Right atrium auricular region (tissue), 2 donors: ENCODE data around the gene DUSP3. TPM values are rescaled to one million over a fixed set of nuclear protein-coding genes. Genes with fewer than 3 reads are reported as not detected.

ENCODE experiments used
- DNase-seq: peaks from one replicate; pipeline ENCODE4 v3.0.0-alpha.2; 2019; ENCODE audit warnings: low spot score
- H3K27ac ChIP-seq, 2 donors: fragments of 200-600 bp; sonication (generic); 1 replicate in 1 of 2; 2 replicates in 1 of 2; pipeline ENCODE4 v1.5.1; 2016 to 2019
- H3K27me3 ChIP-seq, 2 donors: fragments of 200-600 bp; sonication (generic); one replicate each; pipeline versions ENCODE4 v1.5.1 to v1.6.0; 2017 to 2019
- H3K36me3 ChIP-seq: fragments of 200-600 bp; sonication (generic); one replicate; pipeline ENCODE4 v1.5.1; 2016
- H3K4me1 ChIP-seq, 2 donors: fragments of 200-600 bp; sonication (generic); one replicate each; pipeline versions ENCODE4 v1.5.1 to v1.6.0; 2017 to 2019
- H3K4me3 ChIP-seq, 2 donors: fragments of 200-600 bp; sonication (generic); 1 replicate in 1 of 2; 2 replicates in 1 of 2; pipeline ENCODE4 v1.5.1; 2017 to 2019; ENCODE audit warnings: mild to moderate bottlenecking in 1 of 2, moderate library complexity in 1 of 2
- H3K9me3 ChIP-seq, 2 donors: fragments of 200-600 bp; sonication (generic); one replicate each; pipeline ENCODE4 v1.5.1; 2019
- total RNA-seq, 2 donors: library from RNA; depleted of rRNA; stranded (reverse); fragments of >200 nt; gene quantifications; one replicate each; pipeline ENCODE4 v1.1.0, GENCODE V29; 2016
- TF ChIP-seq, protein P1 (sequence below), 2 donors: fragments of 200-600 bp; sonication (generic); IDR thresholded peaks; one replicate each; pipeline ENCODE4 v1.5.1; 2019; ENCODE audit warnings: antibody characterized with exemption in 2 of 2

DUSP3 gene
- total RNA-seq, 2 donors from 2014 or later: 151 to 175 TPM

GRCh38 chr17:43780135-43780534 lies 1.4 kb upstream of the DUSP3 start, which contains the start of gene CFAP97D1:
Gene CFAP97D1, plus strand, starts transcription at chr17:43780435. Its CDS starts 28 bp downstream, at chr17:43780463.
- H3K4me3 ChIP-seq: peak within 1 kb of the TSS; percentile 93
- H3K9me3 ChIP-seq: no peaks in the 10 kb centered on the region
- TF ChIP-seq, protein P1, sequence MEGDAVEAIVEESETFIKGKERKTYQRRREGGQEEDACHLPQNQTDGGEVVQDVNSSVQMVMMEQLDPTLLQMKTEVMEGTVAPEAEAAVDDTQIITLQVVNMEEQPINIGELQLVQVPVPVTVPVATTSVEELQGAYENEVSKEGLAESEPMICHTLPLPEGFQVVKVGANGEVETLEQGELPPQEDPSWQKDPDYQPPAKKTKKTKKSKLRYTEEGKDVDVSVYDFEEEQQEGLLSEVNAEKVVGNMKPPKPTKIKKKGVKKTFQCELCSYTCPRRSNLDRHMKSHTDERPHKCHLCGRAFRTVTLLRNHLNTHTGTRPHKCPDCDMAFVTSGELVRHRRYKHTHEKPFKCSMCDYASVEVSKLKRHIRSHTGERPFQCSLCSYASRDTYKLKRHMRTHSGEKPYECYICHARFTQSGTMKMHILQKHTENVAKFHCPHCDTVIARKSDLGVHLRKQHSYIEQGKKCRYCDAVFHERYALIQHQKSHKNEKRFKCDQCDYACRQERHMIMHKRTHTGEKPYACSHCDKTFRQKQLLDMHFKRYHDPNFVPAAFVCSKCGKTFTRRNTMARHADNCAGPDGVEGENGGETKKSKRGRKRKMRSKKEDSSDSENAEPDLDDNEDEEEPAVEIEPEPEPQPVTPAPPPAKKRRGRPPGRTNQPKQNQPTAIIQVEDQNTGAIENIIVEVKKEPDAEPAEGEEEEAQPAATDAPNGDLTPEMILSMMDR (IDR thresholded peaks at IDR 0.05): no peak
- no peak for DNase-seq
- H3K27me3 ChIP-seq: no peaks in the 10 kb centered on the region
- peaks cover 9% of the 10 kb centered on the region for H3K36me3 ChIP-seq
- peaks cover 0 to 40% of the 10 kb centered on the region in 2 donors for H3K4me1 ChIP-seq
- H3K27ac ChIP-seq: peak within 1 kb of the TSS; percentile 100

- H3K27me3 ChIP-seq: no peaks in the 10 kb centered on the region
- peak overlapping the region; percentile 100 for H3K27ac ChIP-seq
- no peak for DNase-seq
- peaks cover 0 to 46% of the 10 kb centered on the region in 2 donors for H3K4me1 ChIP-seq
- H3K4me3 ChIP-seq: peak overlapping the region; percentile 93
- H3K9me3 ChIP-seq: no peaks in the 10 kb centered on the region
- TF ChIP-seq, protein P1 (IDR thresholded peaks at IDR 0.05): peak in 1 of 2 donors; percentile 42
- peaks cover 14% of the 10 kb centered on the region for H3K36me3 ChIP-seq
These were observed 658 bp upstream of the DUSP3 start for GRCh38 chr17:43779145-43780125.

DNA sequence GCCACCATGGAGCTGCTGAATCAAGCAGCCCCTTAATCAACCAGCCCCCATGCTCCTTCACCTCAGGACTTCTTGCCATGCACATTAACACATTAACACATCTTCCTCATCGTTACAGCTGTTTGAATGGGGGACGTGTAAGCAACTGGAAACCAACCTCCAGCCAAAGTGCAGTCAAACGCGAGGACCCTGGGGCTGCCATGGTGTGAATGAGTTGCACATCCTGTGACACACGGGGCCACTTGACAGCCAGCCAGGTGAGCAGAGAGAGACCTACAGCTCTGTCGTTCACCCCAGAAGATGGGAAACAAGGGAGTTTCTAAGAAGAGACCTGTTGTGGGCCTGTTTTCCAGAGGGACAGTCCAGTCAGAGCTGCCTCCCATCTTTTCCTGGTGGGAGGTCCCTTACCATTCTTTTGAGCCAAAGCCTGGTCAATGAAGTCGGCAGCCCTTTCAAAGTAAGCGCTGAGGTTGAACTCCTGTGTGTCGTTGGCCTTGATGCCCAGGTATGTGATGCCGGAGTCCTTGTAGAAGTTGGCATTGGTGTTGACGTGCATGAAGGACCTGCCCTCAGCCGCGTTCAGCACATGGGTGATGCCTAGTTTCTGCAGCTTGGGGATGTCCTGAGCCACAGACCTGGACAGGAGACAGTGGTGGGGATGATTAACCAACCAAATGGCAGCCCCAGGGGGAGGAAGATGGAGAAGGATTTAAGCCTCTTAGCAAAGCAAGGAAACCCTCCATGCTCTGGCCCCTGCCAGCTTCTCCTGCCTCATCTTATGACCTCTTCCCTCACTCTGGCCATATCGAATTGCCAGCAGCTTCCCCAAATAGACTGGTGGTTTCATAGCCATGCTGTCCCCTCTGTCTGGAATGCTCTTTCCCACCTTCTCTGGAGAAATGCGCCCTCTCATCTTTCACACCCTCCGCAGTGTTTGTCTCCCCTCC lies 4.2 kb downstream of the DUSP3 start:
- H3K27ac ChIP-seq: no peak overlapping the region
- H3K27me3 ChIP-seq: no peaks in the 10 kb centered on the region
- TF ChIP-seq, protein P1 (IDR thresholded peaks at IDR 0.05): no peak
- H3K4me1 ChIP-seq: peaks cover 0 to 57% of the 10 kb centered on the region in 2 donors
- no peak for DNase-seq
- H3K9me3 ChIP-seq: no peaks in the 10 kb centered on the region
- no peak overlapping the region for H3K4me3 ChIP-seq
- peaks cover 62% of the 10 kb centered on the region for H3K36me3 ChIP-seq

GRCh38 chr17:43772877-43773648 lies 5.7 kb downstream of the DUSP3 start:
- TF ChIP-seq, protein P1 (IDR thresholded peaks at IDR 0.05): no peak
- no peak overlapping the region for H3K4me3 ChIP-seq
- no peak for DNase-seq
- H3K9me3 ChIP-seq: no peaks in the 10 kb centered on the region
- H3K27ac ChIP-seq: peak overlapping the region; percentile 21 to 57
- H3K36me3 ChIP-seq: peaks cover 78% of the 10 kb centered on the region
- H3K4me1 ChIP-seq: peaks cover 0 to 66% of the 10 kb centered on the region in 2 donors
- H3K27me3 ChIP-seq: no peaks in the 10 kb centered on the region

- Histone ChIP-seq H3K36me3 (peaks cover 85% of the 10 kb centered on the region), H3K27ac (no peak overlapping the region), H3K4me1 (peaks cover 0 to 54% of the 10 kb centered on the region in 2 donors), H3K4me3 (no peak overlapping the region), H3K9me3 (no peaks in the 10 kb centered on the region), H3K27me3 (no peaks in the 10 kb centered on the region)
- TF ChIP-seq, protein P1 (IDR thresholded peaks at IDR 0.05): no peak
- no peak for DNase-seq
These were observed 7.3 kb downstream of the DUSP3 start for GRCh38 chr17:43771463-43771862.
